ENCODE data around the gene SDK2.

The SDK2 gene

DNA sequence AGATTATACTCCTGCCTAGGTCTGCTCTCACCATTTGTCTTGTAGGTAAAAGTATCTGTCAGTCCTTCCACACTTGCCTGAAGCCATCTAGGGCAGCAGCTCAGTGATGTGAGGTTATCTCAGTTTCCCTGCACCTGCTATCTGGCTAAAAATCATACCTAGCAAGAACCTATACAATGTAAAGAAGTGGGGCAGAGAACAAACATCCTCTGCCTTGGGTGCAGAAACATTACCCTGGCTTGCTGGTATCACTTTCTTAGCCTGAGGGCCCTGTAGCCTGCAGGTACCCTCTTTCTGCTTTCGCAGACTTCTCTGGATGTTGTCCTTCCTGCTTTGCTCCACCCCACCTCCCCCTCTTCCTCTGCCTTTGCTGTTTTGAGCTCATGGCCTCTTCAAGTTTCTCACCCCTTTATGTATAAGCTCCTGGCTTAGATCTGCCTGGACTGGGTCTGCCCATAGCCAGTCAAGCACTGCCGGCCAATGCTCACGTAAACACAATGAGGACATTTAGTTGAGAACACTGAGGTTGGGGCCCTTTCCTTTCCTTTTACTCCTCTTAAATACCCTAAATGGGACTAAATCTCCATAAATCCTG lies 8.7 kb upstream of the SDK2 start:
- DNase-seq, result no peak

DNA sequence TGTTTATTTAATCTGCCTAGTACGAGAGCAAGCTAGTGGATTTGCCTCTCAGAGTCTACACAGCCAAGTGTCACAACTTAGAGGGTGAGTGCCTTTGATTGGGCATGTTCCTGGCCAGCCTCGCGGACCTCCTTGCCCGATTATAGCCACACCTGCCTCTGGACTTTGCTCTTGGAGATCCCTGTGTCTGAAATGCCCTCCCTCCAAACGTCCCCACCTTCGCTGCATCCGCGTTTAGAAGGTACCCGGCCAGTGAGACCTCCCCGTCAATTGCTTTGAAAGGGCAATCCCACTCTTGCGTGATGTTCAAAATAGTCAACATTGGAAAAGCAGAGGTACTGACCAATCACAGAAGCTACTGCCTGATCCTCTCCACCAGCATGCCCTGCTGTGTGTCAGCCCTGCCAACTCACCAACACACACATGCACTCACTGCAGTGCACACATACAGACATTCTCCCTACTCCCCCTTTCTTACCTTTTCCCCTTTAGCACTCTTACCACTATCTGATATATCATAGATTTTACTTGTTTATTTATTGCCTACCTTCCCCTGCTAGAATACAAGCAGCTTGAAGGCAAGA lies 6.5 kb upstream of the SDK2 start:
- no peak for DNase-seq

DNA sequence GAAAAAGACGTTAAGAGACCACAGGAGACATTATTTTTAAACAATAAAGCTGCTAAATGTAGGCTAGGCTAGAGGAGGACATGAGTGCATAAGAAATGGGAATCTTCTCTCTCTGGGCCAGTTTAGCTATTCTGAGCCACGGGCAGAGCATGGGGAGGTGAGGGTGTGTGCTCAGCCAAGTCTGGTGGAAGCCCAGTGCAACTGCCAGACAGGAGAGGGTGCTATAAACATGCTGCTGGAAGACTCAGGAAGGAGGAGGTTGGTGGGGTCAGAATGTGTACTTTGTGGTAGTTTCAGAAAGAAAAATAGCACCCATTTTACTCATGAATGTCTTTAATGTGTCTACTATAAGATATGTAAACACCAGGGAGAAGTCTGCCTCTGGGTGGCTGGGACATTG lies 5.9 kb upstream of the SDK2 start:
- no peak for DNase-seq

DNA sequence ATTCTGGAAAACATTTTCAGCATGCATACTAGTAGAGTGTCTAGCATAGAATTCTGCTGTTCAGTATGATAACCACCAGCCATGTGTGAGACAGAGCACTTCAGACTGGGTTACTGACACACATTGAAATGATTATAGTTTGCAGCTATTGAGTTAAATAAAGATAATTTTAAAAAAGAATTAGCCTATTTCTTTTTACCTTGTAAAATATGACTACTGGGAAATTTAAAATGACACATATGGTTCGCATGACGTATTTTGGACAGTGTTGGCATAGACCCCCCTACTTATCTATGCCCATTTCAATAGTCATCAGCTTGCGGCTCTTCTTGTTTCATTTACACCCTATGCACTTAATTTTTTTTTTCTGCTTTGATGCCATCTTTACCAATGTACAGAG lies 4.7 kb upstream of the SDK2 start:
- DNase-seq, result no peak

DNA sequence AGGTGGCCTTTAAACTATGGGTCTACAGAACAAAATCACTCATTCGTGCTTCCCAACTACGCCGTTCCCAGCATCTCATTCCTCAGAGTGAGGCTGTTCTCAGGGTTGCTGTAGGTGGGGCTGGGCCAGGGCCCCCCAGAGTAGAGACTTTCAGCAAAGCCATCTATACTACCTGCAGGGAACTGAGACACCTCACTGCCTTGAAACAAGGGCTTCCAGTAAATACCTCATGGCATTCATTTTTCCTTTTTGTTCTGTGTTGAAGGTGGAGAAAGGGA lies 4.2 kb upstream of the SDK2 start:
- no peak for DNase-seq

DNA sequence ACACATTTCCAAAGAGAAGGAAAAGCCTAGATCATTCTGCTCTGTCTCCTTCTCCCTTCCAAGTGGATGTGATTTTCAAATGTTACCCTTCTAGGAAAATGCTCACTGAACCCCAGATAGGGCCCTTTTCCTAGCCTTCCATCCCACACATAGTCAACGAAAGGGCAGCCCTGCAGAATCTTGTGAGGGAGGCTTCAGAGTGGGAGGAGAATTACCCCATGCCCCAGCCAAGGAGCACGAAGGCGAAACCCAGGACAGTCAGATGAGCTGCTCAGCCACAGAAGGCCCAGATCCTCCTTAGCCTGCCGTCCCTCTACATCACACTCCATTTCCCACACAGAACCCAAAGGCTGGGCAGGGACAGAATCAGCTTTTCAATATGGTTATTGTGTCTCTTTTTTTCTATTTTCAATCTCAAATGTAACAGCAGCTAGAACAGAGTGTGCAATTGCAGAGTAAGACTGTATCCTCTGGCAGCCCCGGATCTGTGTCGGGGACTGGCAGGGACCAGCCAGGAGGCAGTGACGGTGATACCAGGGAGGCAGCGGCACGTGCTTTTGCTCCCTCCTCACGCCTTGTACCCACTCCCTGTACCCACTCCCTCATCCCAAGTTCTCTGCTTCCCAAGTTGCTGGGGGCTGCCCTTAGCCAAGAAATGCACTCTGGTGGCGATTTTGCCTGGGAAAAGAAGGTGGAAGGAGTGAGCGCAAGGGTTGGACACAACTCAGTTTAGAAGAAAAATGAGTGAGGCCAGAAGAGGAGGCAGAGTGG lies 3.7 kb upstream of the SDK2 start:
- no peak for DNase-seq

DNA sequence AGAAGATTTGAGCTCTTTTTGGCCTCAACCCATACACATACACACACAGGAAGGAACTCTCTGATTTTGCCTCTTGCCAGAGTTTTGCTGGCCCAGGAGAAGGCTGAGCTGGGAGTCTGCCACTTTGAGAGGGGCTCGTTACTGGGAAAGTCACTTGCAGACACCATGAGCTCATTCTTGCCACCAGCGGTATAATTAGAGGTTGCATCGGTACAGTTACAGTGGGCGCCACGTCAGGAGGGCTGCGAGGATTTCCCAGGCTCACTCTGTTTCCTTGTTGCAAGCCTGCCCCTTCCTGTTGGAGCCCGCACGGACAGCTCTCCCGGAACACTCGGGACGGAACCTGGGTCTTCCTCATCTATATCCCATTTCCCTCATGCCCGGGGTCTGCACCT lies 3.1 kb upstream of the SDK2 start:
- DNase-seq, result no peak

DNA sequence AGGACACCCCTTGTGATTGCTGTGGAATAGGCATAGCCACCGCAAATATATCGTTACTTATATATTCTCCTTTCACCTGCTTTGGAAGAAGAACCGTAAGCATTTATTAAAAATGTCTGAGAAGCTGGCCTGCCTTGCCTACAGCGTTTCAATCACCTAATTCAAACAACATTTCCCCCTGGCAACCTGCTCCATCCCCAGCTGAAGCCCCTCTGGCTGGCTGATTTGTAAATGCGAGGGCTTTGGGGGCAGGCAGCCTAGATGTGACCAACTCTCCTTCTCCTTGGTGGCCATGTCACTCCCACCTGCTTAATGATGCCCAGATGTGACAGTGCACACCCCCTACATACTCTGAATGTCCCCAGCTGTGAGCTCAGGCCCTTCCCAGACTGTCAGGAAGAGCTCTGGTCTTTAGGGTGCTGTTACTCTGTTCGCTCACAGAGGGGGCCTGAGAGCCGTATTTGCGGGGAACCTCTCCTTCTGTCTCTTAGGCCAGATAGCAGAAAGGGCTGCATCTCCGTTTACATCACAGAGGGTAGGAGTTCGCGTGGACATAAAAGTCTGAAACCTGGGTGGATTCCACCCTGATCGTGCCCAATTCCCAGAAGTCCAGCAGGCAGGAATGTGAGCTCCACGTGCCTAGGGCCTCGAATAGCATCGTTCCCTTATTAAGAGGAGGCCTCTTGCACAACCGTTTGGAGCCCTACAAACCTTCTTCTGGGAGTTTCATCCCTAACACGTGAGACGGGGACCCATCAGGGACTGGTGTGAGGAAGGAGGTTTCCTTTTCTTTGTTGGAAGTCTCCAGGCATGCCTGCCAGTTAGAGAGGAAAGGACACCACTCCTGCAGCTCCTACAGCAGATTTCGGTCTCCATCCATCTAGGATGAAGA lies 2.4 kb upstream of the SDK2 start:
- no peak for DNase-seq

DNA sequence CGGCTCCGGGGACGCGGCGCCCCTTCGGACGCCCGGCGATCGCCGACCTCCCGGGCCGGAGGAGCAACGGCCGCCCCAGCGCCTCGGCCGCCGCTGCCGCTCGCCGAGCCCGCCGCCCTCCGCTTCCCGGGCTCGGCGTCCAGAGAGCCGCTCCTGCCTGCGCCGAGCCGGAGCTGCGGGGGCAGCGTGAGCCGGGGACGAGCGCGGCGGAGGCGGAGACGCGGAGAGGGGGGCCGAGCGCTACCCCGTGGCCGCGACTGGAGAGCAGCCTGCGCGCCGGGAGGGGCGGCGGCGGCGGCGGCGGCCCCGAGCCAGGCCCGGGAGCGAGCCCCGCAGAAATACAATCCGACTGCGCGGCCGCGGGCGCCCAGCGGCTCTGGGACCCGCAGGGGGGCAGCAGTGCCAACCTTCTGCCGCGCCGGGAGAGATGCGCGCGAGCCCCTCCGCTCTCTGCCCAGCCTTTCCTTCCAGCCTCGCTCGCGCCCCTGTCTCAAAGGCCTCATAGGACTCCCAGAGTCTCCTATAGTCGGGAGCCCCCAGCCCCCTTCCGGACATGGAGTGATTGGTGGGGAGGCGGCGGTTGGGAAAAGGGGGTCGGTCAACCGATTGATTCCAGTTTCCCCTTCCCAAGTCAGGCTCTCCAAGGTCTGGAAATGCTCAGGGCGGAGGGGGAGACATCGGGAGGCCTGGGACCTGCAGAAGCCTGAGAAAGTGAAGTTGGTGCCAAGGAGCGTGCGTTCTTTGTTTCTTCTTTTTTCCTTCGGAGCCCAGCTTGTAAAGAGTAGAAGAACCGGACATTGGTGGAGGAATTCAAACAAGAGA lies 1.0 kb upstream of the SDK2 start:
- DNase-seq, result no peak

DNA sequence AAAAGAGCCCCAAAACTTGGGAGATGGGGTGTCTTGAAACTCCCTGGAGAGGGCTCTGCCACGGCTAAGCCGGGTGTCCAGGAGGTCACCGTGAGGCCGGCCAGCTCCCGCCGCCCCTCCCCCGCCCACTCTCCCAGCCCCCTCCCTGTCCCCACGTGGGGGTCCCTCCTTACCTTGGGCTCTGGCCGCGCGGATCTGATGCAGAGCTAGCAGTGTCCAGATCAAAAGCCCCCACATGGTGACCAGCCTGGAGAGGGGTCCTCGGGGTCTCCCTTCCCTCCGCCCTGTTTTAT lies 447 bp downstream of the SDK2 start:
- no peak for DNase-seq

DNA sequence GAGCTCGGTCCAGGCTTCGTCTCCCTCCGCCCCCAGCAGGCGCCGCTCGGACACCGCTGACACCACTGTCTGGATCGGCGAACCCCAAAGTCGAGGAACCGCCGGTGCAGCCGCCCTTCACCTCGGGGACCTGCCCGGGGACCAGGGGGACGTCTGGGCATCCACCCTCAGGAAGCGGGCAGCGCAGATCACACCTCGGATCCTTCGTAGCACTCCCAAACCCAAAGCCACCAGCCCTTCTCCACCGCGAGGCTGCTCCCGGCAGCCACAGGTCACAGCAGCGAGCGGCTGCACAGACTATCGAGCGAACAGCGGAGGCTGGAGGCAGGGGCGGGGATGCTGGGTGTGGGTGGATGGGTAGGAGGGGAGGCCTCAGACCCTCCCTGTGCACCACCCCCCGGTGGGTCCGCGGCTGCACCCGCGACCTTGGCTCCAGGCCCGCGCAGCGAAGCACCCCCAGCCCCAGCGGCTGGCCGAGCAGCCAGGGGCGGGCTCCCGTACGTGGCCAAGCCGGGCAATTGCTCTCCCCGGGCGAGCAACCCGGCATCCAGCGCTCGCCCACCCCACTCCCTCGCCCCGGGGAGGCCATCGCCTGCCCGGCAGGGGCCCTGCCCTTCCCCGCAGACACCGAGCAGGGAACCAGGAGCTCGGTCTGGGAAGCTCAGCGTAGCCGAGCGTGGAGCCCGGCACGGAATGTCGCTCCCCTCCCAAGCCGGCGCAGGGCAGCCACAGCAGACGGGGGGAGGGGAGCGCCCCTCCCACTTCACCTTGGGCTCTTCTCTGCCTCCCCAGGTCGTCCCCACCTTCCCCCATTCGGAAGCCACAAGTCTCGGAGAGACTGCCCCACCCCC lies 1.0 kb downstream of the SDK2 start:
- DNase-seq, result peak; percentile 15

DNA sequence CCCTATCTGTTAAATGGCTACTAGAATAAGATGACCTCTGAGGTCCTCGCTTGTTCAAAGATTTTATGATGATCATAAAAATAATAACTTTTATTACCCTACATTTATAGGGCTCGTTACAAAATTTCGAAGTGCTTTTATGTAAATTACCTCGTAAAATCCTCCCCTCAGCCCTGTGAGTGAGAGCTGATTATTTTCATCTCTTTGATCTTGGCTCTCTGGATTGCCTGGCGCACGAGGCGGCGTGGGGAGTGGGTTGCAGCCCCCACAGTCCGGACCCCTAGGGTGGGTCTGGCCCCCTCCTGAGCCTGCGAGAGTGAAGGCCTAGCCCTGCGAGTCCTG lies 1.6 kb downstream of the SDK2 start:
- DNase-seq, result no peak

DNA sequence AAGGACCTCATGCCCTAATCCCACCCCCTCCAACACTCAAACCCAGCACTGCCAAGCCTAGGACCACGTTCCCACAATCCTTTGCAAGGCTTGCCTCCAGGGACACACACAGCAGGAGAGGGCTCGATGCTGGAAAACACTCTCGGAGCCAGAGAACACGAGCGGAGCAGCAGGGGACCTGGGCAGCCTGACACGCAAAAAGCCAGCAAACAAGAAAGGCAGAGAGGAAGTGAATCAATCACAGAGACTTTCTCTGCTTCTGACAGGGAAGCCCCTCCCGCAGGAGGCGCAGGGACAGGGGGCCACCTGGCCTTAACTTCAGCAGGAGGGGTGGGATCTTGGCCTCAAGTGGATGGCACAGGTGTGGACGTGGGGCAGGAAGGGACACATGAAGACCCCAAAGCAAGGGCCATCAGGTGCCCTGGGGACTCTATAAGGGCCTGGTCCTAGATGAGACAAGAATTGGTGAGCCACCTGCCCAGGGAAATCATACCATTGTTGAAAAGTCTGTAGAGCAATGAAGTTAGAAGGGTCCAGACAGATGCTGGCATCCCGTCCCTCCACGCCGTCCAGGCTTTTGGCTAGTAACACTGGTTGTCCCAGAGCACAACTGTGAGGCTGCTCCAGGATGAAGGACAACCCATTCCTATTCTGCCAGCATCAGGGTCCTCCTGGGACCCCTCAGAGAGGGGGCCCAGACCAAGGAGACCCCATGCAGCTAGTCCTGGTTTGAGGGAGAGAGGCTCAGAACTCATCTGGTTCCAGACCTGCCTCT lies 2.2 kb downstream of the SDK2 start:
- DNase-seq, result no peak

DNA sequence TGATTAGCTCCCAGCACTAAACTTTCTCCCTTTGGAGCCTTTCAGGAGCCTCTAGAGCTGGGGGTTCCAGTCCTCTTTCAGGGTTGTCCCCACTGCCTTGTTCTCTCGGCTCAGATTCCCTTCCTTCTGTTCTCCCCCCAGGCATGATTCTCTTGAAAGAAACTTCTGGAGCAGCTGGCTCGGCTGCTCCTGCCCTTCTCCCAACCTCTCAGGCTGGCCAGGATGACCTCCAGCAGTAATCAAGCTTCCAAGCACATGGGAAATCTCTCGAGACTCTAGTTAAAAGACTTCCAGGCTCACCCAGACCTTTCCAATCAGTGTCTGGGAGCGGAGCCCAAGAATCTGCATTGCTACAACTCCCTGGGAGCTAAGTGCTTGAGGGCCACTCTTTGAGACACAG lies 3.6 kb downstream of the SDK2 start:
- DNase-seq, result no peak

DNA sequence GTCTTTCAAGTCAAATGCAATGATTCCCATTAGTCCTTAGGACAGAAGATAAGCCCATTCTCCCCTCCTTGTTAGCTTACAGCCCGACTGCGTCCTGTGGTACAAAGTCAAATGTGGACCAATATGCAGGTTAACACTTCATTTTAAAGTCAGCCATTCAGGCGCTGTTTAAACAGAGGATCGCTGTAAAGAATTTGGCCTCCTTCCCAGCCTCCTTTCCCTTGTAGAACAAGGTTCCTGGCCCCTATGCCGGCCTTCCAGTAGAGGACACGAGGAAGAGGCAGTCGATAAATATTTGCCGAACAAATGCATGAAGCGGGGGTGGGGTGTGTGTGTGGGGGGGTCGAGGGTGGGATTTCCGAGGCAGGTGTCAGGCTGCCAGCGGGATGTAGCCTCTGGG lies 4.3 kb downstream of the SDK2 start:
- DNase-seq, result no peak

DNA sequence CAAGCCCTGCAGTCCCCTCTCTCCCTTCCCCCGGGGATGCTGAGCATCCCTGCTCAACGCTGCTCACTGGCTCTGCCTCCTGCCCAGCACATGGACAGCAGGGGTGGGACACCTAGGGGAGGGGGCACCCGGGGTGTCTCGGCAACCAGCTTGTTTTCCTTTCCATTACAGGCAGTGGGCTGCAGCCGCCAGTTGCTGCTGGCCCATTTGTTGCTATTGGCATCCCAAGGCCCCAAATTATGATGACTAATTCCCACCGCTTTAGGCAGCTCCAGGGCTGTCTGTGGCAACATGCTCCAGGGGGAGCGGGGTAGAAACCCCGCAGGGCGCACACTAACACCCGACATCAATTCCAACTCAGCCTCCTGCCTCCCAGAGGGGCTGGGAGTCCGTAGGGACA lies 4.9 kb downstream of the SDK2 start:
- DNase-seq, result no peak

DNA sequence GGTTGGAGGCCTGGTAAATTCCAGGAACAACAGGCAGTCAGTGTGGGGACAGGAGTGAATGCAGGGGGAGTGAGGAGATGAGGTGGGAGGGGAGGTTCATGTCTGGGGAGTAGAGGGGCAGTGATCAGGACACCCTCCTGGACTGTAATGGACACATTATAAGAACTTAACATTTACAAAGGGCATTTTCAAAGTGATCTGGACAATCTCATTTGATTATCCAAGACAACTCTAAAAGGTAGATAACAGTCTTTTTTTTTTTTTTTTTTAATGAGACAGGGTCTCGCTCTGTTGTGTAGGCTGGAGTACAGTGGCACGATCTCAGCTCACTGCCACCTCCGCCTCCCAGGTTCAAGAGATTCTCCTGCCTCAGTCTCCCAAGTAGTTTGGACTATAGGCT lies 5.7 kb downstream of the SDK2 start:
- no peak for DNase-seq

DNA sequence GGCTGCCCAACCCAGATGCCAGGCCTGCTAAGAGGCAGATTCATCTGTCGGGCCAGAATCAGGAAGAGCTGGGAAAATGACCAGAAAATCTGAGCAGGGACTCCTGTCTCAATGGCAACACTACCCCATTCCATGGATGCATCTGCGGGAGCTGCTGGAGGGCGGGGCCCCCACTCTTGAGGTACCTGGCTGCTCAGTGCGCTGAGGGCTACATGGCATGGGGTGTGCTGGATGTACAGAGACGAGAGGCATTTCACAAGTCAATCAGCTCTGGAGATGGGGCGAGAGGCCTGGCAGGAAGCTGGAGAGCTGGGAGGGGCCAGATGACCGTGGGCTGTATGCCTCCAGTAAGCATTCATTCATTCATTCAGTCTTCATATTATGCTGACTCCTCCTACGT lies 6.4 kb downstream of the SDK2 start:
- no peak for DNase-seq

DNA sequence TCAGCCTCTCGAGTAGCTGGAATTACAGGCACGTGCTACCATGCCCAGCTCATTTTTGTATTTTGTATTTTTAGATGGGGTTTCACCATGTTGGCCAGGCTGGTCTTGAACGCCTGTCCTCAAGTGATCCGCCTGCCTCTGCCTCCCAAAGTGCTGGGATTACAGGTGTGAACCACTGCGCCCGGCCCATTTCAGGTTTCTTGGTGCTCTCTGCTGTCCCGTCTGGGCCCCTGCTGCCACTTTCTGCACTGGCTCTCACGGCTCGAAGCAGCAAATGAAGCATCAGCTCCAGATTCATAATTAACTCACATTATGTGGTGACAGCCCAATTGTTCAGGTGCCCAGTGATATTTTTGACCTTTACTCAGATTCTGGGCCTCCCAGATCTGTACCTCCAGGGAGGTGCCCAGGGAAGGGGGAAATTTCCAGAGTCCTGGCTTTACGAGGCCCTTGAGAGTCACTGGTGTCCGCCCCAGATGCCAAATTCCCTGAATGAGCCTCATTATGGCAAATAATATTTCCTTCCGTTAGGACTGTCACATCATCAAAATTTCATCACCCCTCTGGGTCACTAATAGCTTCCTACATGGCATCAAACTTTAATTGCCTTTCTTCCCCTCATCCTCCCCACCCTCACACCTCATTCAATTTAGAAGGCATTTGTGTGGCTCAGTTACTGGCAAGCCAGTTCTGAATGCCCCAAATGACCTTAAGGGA lies 9.0 kb downstream of the SDK2 start:
- no peak for DNase-seq

DNA sequence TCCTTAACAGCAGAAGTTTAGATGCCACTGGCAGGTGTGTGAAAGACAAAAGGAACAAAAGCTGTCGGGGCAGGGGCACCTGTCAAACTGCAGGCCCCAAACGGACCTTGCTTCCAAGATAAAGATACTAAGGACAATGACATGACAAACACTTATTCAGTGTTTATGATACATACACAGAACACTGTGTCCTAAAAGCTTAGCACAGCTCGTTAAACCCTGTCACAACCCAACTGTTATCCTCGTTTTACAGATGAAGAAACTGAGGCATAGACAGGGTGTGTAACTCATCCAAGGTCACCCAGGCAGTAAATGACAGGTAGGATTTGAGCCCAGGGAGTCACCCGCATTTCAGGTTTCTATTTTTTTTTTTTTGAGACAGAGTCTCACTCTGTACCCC lies 9.6 kb downstream of the SDK2 start:
- DNase-seq, result no peak

DNA sequence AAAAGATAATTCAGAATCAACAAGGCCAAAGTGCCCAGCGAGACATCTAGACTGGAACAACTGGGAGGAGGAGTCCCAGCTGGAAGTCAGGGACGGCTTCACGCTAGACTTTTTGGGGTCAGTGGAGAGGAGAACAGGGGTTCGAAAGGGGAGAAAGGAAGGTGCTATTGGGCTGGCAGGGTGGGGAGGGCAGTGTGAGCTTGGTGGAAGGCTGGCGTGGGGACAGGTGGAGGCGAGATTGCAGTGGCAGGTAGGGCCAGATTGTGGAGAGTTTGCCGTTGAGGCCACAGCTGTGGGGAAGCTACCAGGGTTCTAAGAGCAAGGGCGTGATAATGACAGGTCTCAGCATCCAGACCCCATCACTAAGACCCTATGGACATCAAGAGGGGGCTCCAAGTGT lies 10.5 kb downstream of the SDK2 start:
- no peak for DNase-seq

All from activated CD4-positive, alpha-beta T cell treated with anti-CD3 and anti-CD28 coated beads, Interleukin-2, Interleukin-6, amounts not matched to agents 100 ng/mL and 50 ng/mL, durations not matched to agents 16 hours and 8 hours (primary cell).